PC-9 (cell line): ENCODE results near the gene FBLIM1.

Experiments
- CTCF ChIP-seq: fragments of 200-600 bp; sonication (generic); conservative IDR thresholded peaks from 2 replicates; pipeline ENCODE4 v1.6.1; 2017; ENCODE audit warnings: mixed run types, antibody characterized with exemption, mild to moderate bottlenecking, moderate library complexity
- EZH2 ChIP-seq: fragments of 200-600 bp; sonication (generic); IDR thresholded peaks from 2 replicates; pipeline ENCODE4 v1.8.0; 2017; ENCODE audit warnings: antibody characterized with exemption, low read depth

- TF ChIP-seq CTCF (no peak), EZH2 (no peak)
Measured at GRCh38 chr1:15751717-15752116, 6.9 kb upstream of the FBLIM1 start.
